PC-3 (cell line): ENCODE results near the gene GALNT2. TPM values are rescaled to one million over a fixed set of nuclear protein-coding genes. Genes with fewer than 3 reads are reported as not detected.

ENCODE experiments used
- ATAC-seq: fragments of 200-7000 bp; cut with Tn5 transposase; 2 replicates; pipeline ENCODE4 v1.9.1; 2020; ENCODE audit warnings: mild to moderate bottlenecking, moderate library complexity
- BruUV-seq: library from RNA; stranded (reverse); fragments of 400-500 nt; replicated peaks from 2 replicates; lab custom pipeline; 2021; lab: Mats Ljungman, UMichigan
- CTCF ChIA-PET: fragments of 300-600 bp; sonication (Branson Sonifier 250); formaldehyde crosslinking; loops from one replicate; lab custom pipeline; 2022; ENCODE audit warnings: antibody characterized with exemption; lab: Charles Lee
- POLR2A ChIA-PET: fragments of 300-600 bp; sonication (Branson Sonifier 250); formaldehyde crosslinking; loops from one replicate; lab custom pipeline; 2022; ENCODE audit warnings: antibody characterized with exemption; ENCODE audit not compliant: unreplicated experiment; lab: Charles Lee
- DNase-seq: peaks from one replicate; pipeline ENCODE4 v3.0.0-alpha.2; 2015
- H2AFZ ChIP-seq: fragments of 300-600 bp; sonication (generic); 2 replicates; pipeline ENCODE4 v1.6.0; 2016; ENCODE audit warnings: antibody characterized with exemption, low read length
- H3F3A ChIP-seq: fragments of 300-600 bp; sonication (generic); one replicate; pipeline ENCODE4 v1.6.0; 2017; ENCODE audit warnings: antibody characterized with exemption, low read length, control low read depth, mild to moderate bottlenecking; ENCODE audit not compliant: unreplicated experiment
- H3K27ac ChIP-seq: fragments of 300-600 bp; sonication (generic); 2 replicates; pipeline ENCODE4 v1.5.1; 2016; ENCODE audit warnings: mild to moderate bottlenecking, low read length
- H3K27me3 ChIP-seq: fragments of 300-600 bp; sonication (generic); 2 replicates; pipeline ENCODE4 v1.6.1; 2016; ENCODE audit warnings: low read length, mixed read lengths
- H3K36me3 ChIP-seq: fragments of 300-600 bp; sonication (generic); 2 replicates; pipeline ENCODE4 v1.6.1; 2016; ENCODE audit warnings: low read depth, mixed run types, low read length, mixed read lengths
- H3K4me1 ChIP-seq: fragments of 300-600 bp; sonication (generic); 2 replicates; pipeline ENCODE4 v1.5.1; 2016; ENCODE audit warnings: low read length; ENCODE audit not compliant: insufficient read depth
- H3K4me2 ChIP-seq: fragments of 300-600 bp; sonication (generic); 2 replicates; pipeline ENCODE4 v1.6.0; 2016; ENCODE audit warnings: low read length
- H3K4me3 ChIP-seq: fragments of 300-600 bp; sonication (generic); 2 replicates; pipeline ENCODE4 v1.5.1; 2016; ENCODE audit warnings: mild to moderate bottlenecking, low read length, mixed read lengths
- H3K79me2 ChIP-seq: fragments of 300-600 bp; sonication (generic); 2 replicates; pipeline ENCODE4 v1.6.1; 2017; ENCODE audit warnings: low read length, mixed read lengths
- H3K9ac ChIP-seq: fragments of 300-600 bp; sonication (generic); 2 replicates; pipeline ENCODE4 v1.6.0; 2016; ENCODE audit warnings: mild to moderate bottlenecking, low read length
- H3K9me2 ChIP-seq: fragments of 300-600 bp; sonication (generic); replicated peaks from 2 replicates; pipeline ENCODE4 v1.6.1; 2016; ENCODE audit warnings: mixed run types, low read length, mixed read lengths
- H3K9me3 ChIP-seq: fragments of 300-600 bp; sonication (generic); 2 replicates; pipeline ENCODE4 v1.6.1; 2016; ENCODE audit warnings: low read length, mixed read lengths
- H4K20me1 ChIP-seq: fragments of 300-600 bp; sonication (generic); 2 replicates; pipeline ENCODE4 v1.6.1; 2016; ENCODE audit warnings: low read length, mixed read lengths
- EZH2 ChIP-seq: fragments of 300-600 bp; sonication (generic); IDR thresholded peaks from one replicate; pipeline ENCODE4 v1.6.1; 2017; ENCODE audit warnings: antibody characterized with exemption, mild to moderate bottlenecking, low read length; ENCODE audit not compliant: unreplicated experiment
- EZH2phosphoT487 ChIP-seq: fragments of 300-600 bp; sonication (generic); IDR thresholded peaks from 2 replicates; pipeline ENCODE4 v1.6.1; 2018; ENCODE audit warnings: mild to moderate bottlenecking, antibody characterized with exemption, low read length, borderline replicate concordance
- intact Hi-C: fragments of 100-400 bp; cut with micrococcal nuclease; formaldehyde crosslinking; loops from 2 replicates; pipeline ENCODE4 v1.9.0; 2023
- total RNA-seq: library from RNA; depleted of rRNA; stranded (reverse); fragments of >200 nt; gene quantifications from 2 replicates; pipeline ENCODE4 v1.2.3, GENCODE V29; 2014
- TF ChIP-seq, protein P1 (sequence below): fragments of 300-600 bp; sonication (generic); conservative IDR thresholded peaks from 2 replicates; pipeline ENCODE4 v1.5.1; 2017; ENCODE audit warnings: antibody characterized with exemption, low read depth, mild to moderate bottlenecking, low read length

Gene GALNT2
- total RNA-seq, 1 experiment from 2014 or later, result 182 TPM

DNA sequence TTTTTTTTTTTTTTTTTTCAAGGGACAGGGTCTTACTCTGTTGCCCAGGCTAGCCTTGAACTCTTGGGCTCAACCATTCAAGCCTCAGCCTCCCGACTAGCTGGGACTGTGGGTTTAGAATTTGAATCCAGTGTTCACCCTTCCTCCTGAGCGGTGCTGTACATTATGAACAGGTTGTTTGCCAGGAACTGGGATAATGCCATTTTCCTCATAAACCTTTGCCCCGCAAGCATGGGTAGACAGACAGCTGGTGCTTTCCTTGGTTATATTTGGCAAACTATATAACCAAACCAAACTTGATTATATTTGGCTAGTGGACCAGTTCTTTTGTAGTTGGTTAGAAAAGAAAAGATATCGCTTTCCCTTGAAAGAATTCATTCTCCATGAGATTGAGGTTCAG is 54.9 kb downstream of the GALNT2 start:
- intact Hi-C loops, result no loop called here
- BruUV-seq, result no TSS peak
- no peak for ATAC-seq

DNA sequence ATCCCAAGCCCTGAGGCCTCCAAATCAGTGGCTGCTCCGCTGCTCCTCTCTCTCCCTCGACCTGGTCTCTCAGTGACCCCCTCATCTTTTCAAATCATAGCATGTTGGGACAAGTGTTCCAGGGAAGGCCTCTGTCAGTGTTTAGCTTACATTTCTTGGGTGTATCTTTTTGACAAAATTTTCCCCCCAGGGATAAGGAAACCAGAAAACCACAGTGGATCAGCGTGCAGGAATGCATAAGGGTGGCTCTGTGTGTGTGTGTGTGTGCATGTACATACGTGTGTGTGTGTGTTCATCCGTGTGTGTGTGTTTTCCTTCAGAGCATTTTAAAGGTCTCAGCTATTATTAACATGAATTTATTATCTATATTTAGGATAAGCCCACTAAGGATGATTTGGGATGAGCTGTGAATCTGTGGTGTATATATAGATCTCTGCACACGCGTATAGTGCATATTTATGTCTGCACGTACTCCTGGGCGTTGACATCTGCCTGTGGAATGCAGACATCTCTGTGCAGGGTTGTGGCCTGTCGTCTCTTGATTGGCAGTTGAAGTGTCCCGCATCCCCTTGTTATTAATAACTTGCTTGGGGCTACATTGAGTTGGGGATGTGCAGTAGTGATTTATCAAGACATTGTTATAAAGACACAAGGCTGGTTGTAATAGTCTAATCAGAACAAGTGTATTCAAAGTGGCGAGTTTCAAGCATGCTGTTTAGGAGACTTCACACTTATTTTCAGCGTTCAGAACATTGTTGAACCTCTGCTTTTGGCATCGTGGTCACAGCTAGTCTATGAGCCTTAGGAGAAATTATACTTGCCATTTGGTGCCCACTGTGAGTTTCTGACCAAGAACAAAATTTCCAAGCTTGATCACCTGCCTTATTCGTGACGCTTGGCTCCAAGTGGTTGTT is 55.6 kb downstream of the GALNT2 start:
- H2AFZ ChIP-seq, result no peak overlapping the region
- no peaks in the 10 kb centered on the region for H3K9me3 ChIP-seq
- H3K79me2 ChIP-seq, result peaks cover 99% of the 10 kb centered on the region
- intact Hi-C loops, result no loop called here
- H3K9me2 ChIP-seq, result no peaks in the 10 kb centered on the region
- no peak overlapping the region for H3K9ac ChIP-seq
- no peak overlapping the region for H3K4me2 ChIP-seq
- no peaks in the 10 kb centered on the region for H3K27me3 ChIP-seq
- DNase-seq, result no peak
- ChIA-PET CTCF (no interaction called here), POLR2A (interaction anchor here (0.7 kb wide), 1 partner anchor 38 kb away, joined by 4 read pairs; no protein-coding TSS in a partner anchor)
- TF ChIP-seq EZH2 (no peak), EZH2phosphoT487 (no peak)
- TF ChIP-seq, protein P1, sequence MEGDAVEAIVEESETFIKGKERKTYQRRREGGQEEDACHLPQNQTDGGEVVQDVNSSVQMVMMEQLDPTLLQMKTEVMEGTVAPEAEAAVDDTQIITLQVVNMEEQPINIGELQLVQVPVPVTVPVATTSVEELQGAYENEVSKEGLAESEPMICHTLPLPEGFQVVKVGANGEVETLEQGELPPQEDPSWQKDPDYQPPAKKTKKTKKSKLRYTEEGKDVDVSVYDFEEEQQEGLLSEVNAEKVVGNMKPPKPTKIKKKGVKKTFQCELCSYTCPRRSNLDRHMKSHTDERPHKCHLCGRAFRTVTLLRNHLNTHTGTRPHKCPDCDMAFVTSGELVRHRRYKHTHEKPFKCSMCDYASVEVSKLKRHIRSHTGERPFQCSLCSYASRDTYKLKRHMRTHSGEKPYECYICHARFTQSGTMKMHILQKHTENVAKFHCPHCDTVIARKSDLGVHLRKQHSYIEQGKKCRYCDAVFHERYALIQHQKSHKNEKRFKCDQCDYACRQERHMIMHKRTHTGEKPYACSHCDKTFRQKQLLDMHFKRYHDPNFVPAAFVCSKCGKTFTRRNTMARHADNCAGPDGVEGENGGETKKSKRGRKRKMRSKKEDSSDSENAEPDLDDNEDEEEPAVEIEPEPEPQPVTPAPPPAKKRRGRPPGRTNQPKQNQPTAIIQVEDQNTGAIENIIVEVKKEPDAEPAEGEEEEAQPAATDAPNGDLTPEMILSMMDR, result no peak
- no peak overlapping the region for H3K4me3 ChIP-seq
- no peaks in the 10 kb centered on the region for H3F3A ChIP-seq
- peaks cover 26% of the 10 kb centered on the region for H3K4me1 ChIP-seq
- no peak overlapping the region for H3K27ac ChIP-seq
- H3K36me3 ChIP-seq, result peaks cover 19% of the 10 kb centered on the region
- BruUV-seq, result no TSS peak
- H4K20me1 ChIP-seq, result no peaks in the 10 kb centered on the region
- no peak for ATAC-seq

More for the DNA sequence above, 54.9 kb downstream of the GALNT2 start:
- no peak for DNase-seq
- Histone ChIP-seq H3K79me2 (peaks cover 99% of the 10 kb centered on the region), H3K9me3 (no peaks in the 10 kb centered on the region), H4K20me1 (no peaks in the 10 kb centered on the region), H3K36me3 (peaks cover 24% of the 10 kb centered on the region), H3K27ac (no peak overlapping the region), H3K4me2 (no peak overlapping the region), H3K9ac (no peak overlapping the region), H2AFZ (no peak overlapping the region), H3K4me1 (peaks cover 26% of the 10 kb centered on the region), H3K4me3 (no peak overlapping the region), H3F3A (no peaks in the 10 kb centered on the region), H3K27me3 (no peaks in the 10 kb centered on the region), H3K9me2 (no peaks in the 10 kb centered on the region)
- ChIA-PET POLR2A (no interaction called here), CTCF (no interaction called here)
- TF ChIP-seq, protein P1, result no peak
- no peak for TF ChIP-seq EZH2phosphoT487
- TF ChIP-seq EZH2, result no peak
